SKM-1 (cell line): ENCODE data around the gene FYCO1.

Experiments
- DNase-seq: peaks from one replicate; lab custom pipeline; 2025; ENCODE audit not compliant: unreplicated experiment; lab: John Stamatoyannopoulos, UW

The FYCO1 gene

DNA sequence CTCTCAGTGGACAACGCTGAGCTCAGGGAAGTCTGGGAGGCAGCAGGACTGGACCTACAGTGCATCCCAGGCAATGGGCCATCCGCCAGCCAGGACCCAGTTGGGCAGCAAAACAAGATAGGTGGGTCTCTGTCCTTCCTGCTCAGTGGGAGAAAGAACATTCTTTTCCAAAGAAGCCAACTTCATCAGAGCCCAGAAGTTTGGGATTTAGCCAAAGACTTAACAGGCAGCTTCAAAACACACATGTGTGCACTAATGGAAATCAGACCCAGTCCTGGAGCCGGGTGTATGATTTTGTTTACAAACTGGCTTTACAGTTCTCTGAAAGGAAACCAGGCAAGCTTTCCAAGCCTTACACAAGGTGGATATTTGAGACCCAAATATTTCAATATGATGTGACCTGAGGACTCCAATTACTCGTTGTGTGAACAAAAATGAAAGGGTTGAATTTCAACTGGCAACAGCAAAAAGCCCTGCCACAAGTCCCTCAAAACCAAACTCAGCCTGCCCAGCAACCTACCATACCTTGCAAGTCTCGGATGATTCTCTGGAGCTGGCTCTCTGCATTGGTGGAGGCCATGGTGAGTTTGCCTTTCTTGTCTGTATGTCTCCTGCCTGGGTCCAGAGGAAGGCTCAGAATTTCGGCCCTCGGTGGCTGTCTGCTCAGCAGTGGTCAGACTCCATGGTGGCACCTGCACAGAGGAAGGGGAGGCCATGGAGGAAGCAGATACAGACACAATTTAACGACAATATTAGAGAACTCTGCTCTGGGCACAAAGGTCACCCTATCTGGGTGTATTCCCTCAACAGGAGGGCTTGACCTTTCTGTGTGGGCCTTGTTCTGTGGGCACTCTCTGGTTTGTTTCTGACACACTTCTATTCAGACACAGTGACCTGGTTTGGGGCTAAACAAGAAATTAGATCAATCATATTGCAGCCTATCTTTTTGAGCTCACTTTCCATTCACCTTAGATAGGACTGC is 11.0 kb downstream of the FYCO1 start:
- DNase-seq = no peak

DNA sequence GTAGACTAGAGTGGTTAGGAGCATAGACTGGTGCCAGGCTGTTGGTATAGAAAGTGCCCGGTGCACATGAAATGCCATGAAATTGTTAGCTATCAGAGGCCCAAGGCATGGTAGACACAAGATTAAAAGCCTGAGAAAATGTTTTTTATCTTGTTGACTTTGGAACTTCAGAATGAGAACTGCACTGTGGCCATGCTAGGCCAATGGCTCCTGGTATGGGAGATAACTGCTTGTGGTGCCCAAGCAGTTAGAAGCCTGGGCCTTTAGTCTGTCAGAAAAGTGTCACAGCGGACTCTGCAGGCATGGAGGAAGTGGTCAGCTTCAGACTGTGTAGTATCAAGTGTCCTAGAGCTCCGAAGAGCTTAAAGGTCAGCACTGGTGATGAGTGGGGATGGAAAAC is 11.9 kb downstream of the FYCO1 start:
- no peak for DNase-seq

DNA sequence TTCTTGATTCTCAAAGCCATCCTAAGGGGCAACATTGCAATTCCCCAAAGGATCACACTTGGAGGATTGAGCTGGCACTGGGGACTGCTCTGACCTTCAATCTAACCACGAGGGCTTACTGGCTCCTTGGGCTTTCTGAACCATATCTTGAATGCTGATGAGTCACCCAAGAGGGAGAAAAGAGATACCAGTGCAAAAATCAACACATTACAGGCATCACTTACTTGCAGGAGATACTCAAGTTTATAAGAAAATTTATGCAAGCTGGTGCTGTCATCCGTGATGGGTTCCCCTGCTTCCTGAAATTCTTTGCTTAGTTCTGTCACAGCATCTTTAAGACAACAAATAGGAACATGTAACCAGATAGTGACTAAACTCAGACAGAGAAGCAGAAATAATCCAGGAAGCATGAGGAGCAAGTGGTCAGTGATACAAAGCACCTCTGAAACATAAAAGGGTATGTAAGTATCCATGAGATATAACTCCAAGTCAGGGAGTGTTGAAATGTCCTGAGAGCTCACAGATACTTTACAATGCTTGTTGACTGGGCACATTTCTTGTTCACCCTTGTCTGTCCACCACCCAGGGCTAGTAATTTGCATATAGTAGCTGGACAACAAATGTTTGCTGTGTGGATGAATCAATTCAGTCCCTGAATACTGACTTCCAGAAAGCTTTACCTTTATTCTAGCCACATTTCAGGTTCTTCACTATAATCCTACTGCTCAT is 14.1 kb downstream of the FYCO1 start:
- no peak for DNase-seq

DNA sequence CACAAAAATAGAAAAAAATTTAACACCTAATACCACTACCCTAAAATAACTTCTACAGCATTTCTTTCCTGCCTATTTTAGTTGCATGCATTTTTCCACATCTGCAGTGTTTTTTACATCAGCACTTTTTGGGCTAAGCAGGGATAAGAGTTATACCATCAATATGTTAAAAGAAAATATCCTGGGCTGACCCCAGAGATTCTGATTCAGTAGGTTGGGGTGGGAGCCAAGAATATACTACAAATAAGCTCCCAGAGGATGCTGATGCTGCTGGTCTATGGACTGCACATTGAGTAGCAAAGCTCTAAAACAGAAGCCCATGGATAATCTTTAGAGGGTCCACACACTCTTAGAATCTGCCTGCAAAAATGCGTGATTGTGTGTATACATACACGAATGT is 14.8 kb downstream of the FYCO1 start:
- DNase-seq = no peak

DNA sequence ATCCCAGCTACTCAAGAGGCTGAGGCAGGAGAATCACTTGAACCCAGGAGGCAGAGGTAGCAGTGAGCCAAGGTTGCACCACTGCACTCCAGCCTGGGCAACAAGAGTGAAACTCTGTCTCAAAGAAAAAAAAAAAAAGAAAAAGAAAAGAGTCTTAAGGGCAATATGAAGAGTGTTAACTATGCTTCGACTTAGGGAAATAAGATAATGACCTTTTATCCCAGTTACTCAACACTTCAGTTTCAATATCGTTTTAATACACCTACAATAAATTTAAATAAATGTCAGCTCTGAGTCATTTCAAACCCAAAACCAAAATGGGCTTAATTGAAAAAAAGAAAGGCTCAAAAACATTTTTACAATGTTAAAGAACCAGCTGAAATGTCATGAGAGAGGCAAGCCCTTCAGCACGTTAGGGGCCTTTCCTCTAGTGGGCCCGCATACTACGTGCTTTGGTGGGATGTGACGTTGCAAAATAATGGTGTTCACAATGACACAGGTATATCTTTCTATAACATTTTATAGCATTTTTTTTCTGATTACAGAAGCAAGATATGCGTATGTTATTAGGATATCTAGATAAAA is 15.3 kb downstream of the FYCO1 start:
- no peak for DNase-seq

DNA sequence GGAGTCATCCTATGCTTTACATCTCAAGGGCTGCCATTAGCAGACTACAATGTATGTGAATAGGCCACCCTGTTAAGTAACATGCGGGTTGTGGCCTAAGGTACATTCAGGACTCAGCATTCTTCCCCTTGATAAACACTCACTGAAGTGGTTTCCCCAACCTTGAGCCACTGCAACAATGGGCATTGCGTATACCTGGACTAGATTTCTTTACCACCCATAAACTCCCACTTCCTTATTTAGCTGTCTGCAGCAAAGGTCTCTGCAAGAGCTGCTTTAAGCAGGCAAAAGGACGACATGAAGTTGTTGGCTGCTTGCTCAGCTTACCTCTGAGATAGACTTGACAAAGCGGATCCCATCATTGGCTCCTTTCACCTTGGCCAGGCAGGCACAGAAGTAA is 16.2 kb downstream of the FYCO1 start:
- DNase-seq = peak; percentile 76

GRCh38 chr3:45978006-45978761 is 17.4 kb downstream of the FYCO1 start:
- no peak for DNase-seq

DNA sequence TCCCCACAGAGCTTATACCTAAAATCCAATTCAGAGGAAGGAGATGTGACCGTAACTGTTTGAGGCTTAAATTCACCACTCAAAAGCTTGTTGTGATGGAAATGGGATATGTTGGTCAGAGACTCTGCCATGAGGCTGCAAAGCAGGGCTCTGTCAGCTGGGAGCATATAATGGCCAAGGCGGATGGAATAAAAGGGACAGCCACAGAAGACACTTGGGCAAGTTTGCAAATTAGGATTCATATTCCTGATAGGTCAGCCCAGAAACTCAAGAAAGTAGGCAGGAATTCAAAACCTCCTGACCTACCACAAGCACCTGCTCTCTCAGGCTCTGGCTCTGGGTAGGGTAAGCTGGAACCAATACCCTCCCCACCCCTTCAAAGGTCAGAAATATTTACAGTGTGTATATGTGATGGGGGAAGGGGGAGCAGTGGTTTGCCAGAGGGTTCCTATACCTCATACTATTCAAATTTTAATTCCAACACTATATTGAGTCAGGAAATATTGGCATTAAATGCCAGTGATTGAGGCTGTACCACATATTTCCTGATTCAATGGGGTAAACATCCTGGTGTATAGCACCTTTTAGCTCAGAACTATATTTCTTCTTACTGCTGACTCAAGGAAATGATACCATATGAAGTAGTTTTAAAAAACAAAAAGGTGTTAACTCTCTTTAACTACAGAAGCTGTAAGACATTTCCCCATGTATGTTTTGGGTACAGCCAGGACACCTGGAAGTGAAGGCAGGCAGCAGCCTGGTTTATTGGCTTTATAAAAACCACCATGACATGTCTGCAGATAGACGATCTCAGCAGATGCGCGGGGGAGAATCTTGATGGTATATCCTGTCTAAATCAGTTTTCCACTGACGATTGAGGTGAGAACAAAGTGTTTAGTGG is 19.2 kb downstream of the FYCO1 start:
- no peak for DNase-seq

GRCh38 chr3:45975686-45976085 is 19.9 kb downstream of the FYCO1 start:
- DNase-seq = no peak

- no peak for DNase-seq
Observed at GRCh38 chr3:45974686-45975085, 20.9 kb downstream of the FYCO1 start.

- DNase-seq = peak; percentile 97
Observed at GRCh38 chr3:45972534-45973402, 22.9 kb downstream of the FYCO1 start.

DNA sequence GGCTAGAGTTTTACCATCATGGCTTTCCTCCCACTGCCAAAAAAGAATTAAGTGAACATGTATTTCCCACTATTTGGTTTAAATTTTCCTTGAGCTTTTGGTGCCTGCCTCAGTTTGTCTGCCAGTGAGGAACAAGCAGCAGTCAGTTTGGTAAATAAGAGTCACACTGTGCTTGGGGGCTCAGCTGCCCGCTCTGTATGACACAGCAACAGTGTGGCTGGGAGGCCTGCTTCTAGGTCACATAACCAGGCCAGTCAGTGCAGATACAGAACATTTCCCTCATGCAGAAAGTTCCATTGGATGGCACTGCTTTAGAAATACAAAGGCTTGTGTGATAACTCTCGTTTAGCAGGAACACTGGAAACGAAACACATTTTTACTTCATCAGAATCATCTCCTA is 25.7 kb downstream of the FYCO1 start:
- no peak for DNase-seq

DNA sequence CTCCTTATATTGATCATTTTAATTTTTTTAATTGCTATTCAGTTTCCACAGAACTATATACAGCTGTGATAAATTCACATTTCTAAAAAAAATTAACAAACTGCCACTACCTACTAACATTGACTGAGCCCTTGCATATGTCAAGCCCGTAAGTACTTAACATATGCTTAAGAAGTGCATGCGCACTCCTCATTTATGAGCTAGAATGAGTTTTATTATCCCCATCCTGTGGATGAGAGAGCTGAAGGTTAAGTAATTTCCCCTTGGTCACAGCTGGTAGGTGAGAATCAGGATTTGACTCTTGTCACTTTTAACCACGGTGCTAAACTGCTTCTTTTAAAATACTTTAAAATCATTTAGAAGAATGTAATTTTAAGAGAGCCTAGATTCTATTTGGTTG is 26.5 kb downstream of the FYCO1 start:
- DNase-seq = no peak

DNA sequence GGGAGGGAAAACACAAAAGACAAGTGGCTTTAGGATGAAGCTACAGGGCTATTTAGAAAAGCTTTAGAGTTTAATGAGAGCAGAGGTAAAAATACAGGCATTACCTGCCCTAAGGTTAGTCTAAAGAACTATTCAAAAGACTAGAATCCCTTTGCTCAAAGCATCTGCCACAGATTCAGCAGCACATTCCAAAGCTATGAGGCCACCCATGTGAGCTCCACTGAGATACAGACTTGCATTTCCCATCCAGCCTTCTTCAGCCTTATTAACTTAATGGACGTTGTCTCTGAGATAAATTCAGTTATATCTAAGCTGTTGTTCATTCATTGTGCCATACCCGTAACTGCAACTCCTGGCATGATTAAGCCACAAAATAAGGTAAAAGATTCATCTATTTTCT is 26.9 kb downstream of the FYCO1 start:
- DNase-seq = no peak

GRCh38 chr3:45968149-45968548 is 27.5 kb downstream of the FYCO1 start:
- DNase-seq = no peak

- DNase-seq = no peak
Observed at GRCh38 chr3:45967724-45968123, 27.9 kb downstream of the FYCO1 start.

DNA sequence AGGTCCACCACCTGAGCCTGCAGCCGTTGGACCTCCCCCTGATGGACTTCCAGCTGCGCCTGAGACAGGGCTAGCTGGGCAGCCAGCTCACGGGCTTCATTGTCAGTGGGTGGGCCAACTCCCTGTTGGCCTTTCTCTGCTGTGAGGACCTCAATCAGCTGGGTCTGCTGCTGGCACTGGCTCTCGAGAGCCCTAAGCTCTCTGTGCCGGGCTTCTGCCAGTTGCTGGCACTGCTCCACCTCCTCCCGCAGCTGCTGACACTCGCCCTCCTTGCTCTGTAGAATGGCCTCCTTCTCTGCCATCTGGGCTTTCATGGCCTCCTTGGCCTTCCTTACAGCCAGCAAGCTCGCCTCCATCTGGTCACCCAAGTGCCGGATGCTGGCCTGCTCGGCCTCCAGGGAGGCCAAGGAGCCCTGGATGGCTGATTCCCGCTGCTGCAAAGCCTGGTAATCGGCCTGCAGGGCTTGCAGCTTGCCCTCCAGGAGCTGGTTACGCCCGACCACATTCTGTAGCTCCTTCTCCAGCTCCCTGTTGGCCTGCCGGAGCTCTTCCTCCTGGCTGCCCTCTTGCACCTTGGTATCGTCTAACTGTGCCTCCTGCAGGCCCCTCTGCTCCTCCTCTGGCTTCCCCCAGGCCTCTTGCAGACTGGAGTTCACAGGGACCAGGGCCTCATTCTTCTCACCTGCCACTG is 28.5 kb downstream of the FYCO1 start:
- no peak for DNase-seq

GRCh38 chr3:45966371-45966791 is 29.2 kb downstream of the FYCO1 start:
- no peak for DNase-seq

GRCh38 chr3:45965653-45966052 is 30.0 kb downstream of the FYCO1 start:
- DNase-seq = no peak
